IPS-NIHi7 (cell line): ENCODE measurements around the gene SYTL5.

ENCODE experiments used
- DNase-seq: peaks from one replicate; pipeline ENCODE4 v3.0.0; 2012; ENCODE audit warnings: mixed read lengths; ENCODE audit errors: extremely low spot score

SYTL5 gene

DNA sequence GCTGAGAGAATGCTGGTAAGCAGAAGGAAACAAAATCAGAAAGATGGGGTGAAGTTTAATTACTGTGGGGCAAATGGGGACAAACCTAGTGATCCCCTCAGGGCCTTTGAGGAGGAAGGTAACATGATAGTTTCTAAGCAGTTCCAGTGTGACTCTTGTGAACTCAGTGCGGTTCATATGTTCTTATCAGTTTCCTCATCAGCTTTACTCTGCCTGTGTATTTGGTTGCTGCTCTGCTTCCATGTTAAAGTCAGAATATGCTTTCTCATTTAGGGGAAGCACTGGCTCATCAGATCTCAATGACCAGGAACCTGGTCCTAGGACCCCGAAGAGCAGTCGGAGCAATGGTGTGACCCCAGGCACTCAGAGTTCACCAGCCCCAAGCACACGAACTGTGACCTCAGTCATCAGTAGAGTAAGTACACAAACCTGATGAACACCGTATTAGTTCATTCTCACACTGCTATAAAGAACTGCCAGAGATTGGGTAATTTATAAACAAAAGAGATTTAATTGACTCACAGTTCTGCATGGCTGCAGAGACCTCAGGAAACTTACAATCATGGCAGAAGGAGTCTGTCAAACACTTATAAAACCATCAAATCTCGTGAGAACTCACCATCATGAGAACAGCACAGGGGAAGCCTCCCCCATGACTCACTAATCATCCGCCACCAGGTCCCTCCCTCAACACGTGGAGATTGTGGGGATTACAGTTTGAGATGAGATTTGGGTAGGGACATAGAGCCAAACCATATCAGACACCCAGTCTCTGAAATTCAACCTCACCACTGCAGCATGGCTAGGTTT is 83.0 kb downstream of the SYTL5 start:
- DNase-seq: no peak

DNA sequence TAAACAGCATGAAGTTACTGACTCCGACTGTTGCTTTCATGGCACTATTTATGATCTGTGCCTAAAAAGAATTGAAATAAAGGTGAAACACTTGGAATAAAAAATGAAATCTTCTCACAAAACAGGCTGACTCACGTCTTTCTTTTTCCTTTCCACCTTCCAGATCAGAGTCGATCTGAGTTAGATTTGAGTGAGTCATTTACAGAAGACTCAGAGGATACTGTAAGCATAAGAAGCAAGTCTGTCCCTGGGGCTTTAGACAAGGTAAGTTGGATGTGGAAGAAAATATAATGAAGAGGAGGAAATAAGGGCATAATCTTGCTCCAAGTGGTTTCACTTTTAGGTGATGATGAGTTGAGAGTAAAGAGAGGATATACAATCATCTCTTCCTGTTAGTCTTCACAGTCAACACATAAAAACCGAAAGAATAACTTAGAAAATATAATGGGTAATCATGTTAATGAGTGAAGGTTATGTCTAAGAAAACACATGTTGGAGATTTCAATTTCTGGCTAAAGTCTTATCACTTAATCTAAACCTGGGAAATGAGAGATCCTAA is 89.7 kb downstream of the SYTL5 start:
- no peak for DNase-seq

DNA sequence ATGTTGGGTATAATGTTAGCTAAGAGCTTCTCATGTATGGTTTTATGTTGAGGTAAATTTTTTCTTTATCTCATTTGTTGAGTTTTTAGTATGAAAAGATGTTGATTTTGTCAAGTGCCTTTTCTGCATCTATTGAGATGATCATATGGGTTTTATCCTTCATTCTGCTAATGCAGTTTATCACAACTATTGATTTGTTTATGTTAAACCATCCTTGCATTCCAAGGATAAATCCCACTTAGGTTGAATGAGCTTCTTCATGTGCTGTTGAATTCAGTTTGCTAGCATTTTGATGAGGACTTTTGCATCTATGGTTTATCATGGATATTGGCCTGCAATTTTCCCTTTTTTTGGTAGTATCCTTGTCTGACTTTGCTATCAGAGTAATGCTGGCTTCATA is 93.3 kb downstream of the SYTL5 start:
- DNase-seq: no peak

DNA sequence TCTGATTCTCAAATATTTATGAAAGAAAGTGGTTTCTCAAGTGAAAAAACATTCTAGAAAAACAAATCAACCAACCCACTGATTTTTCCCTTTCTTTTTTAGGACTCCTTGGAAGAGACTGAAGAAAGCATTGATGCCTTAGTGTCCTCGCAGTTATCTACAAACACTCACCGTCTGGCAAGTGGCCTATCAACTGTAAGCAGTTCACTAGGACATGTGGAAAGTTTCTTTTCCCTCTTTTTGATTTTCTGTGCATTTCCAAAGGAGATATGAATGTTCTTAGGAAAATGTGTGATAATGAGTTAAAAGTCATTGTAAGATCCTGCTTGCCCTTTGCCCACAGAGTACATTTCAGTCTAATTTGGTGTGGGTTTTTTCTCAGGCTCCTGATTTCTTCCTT is 95.9 kb downstream of the SYTL5 start:
- no peak for DNase-seq

DNA sequence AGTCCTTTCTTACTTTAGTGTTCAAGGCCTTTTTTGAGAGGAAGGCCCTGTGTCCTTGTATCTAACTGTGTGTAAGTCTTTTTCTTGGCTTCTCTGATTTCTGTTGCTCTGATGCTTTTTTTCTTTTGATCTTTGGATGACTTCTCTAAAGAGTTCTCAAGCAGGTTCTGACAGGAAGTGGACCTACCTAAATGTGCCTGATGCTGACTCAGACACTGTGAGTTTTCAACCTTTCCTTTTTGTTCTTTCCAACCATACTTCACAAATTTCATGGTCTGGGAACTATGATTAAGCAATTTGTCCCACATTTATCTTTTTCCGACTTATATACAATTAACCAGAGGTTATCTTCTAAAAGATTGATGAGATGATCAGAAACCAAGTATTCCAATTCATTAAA is 96.5 kb downstream of the SYTL5 start:
- DNase-seq: no peak

DNA sequence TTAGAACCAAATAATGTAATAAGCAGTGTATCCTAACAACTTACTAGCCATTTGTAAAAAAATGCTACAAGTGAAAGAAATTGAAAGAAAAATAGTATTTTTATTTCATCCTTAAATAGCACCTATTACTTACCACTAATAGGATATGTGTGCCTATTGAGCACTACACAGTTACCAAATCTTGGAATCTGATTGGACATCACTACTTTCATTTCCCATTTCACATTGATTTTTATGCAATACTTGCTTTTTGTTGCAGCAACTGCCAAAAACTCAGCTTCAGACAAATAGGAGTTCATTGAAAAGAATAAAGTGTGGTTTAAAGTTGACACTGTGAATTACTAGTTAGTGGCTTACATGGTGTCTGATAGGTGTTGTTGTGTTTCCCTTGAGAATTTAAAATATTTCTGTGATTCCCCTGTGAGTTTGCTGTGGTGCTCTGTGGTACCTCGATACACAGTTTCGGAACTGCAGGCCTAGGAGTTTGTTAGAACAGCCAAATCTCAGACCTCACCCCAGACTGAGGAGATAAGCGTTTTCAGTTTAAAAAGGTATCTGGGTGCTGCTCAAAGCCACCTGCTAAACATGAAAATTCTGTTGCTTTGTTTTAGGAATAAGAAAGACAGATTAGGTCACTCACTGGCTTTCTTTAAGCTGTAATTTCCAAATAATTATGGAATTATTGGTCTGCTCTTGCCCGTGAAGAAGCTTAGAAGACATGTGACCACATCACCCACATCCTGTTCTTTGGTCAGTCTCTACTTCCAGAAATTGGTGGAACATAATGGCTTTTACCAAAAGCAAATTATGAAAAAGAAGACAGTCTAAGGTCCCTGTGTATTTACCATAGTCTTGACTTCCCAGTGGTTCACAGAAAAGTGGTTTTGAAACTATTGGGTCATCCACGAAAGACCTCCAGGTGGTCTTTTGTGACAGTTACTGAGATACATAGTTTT is 97.8 kb downstream of the SYTL5 start:
- DNase-seq: no peak

DNA sequence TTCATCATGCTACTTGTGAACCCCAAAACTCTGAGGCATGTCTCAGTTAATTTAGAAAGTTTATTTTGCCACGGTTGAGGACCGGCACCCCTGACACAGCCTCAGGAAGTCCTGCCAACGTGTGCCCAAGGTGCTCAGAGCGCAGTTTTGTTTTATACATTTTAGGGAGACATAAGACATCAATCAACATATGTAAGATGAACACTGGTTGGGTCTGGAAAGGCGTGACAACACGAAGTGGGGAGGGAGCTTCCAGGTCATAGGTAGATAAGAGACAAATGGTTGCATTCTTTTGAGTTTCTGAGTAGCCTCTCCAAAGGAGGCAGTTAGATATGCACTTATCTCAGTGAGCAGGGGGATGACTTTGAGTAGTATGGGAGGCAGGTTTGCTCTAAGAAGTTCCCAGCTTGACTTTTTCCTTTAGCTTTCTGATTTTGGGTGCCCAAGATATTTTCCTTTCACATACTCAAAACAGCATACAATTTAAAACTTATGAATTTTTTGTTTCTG is 98.9 kb downstream of the SYTL5 start:
- DNase-seq: no peak

DNA sequence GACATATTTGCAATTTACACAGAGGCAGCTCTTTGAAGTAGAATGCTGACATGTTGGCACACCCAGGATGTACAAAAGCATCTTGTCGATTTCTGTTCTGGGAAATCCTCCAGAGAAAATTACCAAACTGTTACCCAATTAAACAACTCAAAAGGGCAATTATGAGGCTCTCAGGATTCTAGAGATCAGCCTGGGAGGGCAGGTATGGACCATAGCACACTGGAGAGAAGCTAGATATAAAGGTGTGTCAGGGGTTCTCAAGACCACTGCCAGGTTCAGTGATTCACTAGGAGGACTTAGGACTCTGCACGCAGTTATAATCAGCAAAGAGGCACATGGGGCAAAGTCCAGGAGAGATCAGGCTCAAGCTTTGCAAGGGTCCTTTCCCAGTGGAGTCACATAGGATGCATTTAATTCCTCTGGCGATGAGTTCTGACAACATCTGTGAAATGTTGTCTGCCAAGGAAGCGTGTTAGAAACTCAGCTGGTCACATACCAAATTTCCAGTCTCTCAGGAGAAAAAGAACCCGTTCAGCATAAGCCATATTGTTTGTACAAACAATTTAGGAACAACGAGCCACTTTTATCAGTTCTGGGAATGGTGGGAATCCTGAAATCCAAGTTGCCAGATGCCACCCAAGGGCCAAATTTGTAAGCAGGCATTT is 100.8 kb downstream of the SYTL5 start:
- no peak for DNase-seq

DNA sequence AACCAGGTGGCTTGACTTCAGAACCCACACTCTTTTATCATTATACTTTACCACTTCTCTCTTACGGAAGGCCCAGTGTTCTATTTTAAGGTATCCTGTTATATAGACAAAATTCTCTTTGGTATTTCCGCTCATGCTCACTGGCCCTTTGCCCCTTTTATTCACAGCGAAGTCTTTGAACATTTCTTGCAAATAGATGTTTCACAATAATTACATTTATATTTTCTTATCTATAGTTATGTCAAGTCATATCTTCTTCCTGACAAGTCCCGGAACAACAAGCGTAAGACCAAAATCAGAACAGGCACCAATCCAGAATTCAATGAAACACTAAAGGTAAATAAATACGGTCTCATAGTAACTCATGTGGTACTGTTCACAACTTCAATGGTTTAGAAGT is 102.0 kb downstream of the SYTL5 start:
- DNase-seq: no peak

DNA sequence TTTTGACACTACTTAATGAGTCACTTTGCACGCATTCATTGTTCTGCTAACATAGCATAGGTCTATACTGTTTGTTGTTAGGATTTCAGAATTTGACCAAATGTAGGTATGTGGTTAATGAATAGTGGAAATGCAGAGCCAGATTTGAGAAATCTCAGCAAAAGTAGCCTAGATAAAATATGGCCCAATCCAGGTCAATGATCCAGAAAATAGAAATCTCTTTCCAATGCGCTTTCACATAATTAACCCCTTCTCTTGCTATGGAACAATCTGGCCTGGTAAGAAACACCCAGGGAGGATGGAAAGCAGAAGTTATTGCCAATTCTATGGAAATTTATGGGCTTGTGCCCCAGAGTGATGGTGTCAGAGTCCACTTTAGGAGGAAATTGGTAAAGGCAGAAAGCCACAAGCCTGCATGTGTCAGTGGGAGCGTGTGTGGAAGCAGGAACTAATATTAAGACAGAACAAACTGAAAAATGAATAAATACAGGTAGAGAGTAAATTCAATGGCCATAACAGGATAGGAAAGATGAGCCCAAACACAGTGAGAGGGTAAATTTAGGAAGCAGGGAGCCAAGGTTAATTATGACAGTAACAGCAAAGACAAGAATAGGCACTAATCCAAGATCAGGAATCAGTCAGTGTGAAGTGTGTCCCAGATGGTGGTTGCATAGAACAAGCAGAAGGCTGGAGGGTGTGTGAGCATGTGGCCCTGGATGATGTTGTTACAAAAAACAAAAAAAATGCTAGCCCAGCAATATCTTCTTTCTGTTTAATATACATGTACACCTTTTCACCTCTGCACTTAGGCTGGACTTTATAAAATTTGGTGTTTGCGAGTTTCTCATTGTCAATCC is 102.9 kb downstream of the SYTL5 start:
- DNase-seq: no peak

DNA sequence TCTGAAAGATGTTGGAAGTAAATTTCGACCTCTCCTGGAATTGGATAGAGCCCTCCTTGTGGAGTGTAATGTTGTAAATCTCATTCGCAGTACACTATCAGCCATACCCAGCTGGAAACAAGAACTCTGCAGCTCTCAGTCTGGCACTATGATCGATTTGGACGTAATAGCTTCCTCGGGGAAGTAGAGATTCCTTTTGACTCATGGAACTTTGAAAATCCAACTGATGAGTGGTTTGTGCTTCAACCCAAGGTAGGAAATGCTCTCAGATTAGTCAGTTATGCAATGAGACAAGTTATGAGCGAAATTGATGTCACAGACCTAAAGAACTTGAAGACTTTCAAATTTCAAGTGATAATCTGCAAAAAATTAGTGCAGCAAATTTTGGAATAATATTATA is 103.9 kb downstream of the SYTL5 start:
- no peak for DNase-seq

DNA sequence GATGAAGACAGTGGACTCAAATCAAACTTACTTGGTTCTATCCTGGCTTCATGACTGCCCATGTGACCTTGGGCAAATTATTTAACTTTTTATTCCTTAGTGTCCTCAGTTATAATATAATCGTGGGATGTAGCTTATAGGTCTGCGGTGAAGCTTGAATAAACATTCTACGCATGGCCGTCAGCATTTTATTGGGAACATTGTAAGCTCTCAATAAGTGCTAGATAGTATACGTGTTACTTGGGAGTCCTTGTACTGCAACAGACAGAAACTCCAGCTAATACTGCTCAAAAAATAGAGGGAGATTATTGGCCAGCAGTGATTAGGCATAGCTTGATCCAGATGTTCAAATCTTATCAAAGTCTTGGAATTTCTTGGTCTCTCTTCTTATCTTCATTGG is 104.8 kb downstream of the SYTL5 start:
- no peak for DNase-seq

DNA sequence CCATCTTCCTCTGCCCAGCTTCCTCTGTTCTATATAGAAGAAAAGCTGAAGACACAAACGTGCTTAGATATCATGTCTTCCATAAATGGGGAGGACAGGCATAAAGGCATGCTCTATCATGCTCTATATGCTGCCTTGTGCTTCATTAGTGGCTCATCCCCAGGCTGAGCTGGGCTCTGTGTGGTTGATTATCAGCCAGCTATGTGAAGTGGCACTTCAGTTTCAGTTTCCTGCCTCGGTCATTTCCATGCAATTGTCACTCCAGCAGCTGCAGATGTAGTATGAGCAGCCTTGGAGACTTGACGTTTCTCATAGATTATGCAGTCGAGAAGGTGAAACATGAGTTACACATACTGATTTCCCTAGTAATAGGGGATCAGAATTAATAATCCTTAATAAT is 106.2 kb downstream of the SYTL5 start:
- DNase-seq: no peak

DNA sequence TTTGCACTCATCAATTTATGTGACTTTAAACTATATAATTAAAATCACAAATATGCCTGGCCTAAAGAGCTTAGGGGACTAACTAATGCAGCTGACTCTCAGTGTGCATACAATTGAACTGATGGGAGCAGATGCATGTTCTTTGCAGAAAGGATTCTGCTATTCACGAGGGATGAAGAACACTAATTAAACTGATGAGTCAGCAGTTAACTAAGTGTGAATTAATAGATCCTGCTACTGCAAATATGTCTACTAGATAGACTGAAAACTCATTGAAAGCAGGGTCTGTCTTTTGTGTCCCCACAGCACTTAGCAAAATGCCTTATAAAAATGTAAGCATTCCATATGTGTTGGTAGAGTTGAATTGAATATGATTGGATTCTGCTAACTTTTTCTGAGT is 110.4 kb downstream of the SYTL5 start:
- DNase-seq: no peak

DNA sequence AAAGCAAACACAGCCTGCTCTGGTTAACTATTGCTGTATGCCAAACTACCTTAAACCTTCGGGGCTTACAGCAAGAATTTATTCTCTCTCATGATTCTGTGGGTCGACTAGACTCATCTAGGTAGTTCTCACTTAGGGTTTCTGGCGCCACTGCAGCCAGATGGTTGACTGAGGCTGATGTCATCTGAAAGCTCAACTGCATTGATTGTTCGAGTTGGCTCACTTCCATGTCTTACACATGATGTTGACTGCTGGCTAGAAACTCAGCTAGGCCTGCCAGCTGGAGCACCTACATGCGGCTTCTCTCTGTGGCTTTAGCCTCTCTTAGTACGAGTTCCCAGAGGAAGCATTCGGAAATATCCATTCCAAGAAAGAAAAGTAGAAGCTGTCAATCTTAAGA is 111.1 kb downstream of the SYTL5 start:
- DNase-seq: no peak

DNA sequence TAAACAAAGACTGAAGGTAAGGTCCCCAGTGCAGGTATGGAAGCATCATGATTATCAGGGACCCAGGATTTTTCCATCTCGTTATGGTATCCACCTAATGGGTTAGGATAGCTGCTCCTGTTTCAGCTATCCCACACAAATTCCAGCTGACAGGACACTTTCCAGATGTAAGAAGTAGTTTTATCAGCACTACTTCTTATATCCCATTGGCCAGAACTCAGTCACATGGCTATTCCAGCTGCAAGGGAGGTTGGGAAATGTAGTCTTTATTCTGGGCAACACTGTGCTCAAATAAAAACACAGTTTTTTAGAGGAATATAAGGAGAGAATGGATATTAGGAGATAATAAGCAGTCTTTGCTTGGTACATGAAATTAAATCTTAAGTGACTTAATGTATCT is 117.6 kb downstream of the SYTL5 start:
- DNase-seq: no peak

DNA sequence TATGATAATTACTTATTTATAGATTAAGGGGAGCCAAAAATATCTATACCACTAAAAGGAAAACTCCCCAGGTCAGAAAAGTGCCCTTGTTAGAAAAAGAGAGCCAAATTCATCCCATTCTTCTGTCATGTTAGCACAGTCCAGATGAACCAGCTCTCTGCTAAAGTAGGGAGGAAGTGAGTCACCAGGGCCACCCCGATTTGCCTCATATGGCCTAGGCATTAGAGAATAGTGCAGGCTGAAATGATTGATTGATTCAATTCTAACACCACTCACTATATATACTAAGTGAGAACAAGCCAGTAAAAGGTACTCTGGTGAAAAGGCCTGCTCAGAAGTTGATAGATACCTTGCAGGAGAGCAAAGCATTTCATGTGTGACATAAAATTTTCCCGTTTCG is 119.8 kb downstream of the SYTL5 start:
- no peak for DNase-seq

DNA sequence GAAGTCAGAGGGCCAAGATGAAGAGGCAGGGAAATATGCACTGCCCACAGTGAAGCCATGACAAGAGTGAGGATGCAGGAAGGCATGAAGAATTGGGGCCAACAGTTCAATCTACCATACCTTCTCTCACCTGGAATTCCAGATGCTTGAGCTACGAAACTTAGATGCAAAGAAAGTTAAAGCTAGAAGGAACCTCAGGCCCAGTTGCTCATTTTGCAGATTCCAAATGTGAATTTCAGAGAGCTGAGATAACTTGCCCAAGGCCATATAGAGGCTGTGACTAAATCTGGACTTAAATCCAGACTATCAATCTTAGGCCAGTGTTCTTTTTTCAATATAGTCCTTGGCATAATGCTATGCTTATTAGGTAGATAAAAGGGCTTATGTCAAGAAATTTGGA is 121.6 kb downstream of the SYTL5 start:
- no peak for DNase-seq

DNA sequence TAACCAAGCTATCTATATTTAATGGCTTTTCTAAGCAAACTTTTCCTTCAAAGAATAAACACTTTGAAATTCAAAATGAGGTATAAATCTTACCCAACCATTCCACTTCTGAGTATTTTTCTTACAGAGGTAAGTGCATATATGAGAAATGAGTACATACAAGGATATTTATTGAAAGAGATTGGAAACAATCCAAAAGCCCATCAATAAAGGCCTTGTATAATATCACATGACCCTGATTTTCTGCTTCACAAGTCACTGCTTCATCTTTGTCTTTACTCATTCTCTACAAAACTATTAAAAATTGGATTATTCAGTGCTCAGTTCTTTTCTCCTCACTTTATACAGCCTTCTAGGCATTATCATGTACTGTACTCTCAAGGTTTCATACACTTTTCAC is 123.0 kb downstream of the SYTL5 start:
- no peak for DNase-seq

DNA sequence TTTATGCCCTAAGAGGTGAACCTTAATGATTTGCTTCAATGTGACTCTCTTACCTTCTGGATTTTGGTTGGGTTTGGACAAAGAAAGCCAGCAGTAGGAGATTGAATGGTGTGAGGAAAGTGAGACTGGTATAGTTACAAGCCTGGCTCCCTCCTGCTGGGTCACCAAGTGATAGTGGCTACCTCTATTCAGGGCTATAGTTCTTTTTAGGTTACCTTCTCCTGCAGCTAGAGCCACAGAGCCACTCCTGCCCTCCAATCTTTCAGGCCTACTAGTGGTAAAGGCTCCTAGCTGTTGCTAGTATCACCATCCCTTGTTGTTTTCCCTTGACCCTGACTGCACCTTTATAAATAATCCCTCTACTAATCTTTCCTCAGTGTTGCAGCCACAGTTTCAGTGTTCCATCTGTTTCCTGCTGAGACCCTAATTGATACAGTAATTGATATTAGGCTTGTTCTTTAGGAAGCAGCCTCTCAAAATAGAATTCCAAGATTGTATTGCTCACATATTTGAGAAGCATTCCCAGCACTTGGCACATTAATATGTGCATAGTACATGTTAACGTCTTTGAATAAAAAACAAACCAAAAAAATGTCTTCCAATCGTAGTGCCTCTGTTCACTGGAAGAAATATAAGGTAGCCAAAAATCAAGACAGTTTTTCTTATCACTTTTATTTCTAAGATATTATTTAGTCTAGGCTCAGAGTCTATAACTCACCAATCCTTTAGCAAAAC is 132.0 kb downstream of the SYTL5 start:
- peak; percentile 17 for DNase-seq
